Rectal smooth muscle tissue (tissue), 1 donor: ENCODE results near the gene CSDE1.

Source experiments
- H3K27ac ChIP-seq: one replicate; pipeline ENCODE4 v1.7.0; 2013; ENCODE audit warnings: low read depth, low read length, inconsistent platforms
- H3K27me3 ChIP-seq: one replicate; pipeline ENCODE4 v1.7.0; 2013; ENCODE audit warnings: low read length; ENCODE audit not compliant: control insufficient read depth, insufficient read depth
- H3K36me3 ChIP-seq: one replicate; pipeline ENCODE4 v1.7.0; 2013; ENCODE audit warnings: low read length; ENCODE audit not compliant: control insufficient read depth, insufficient read depth
- H3K4me1 ChIP-seq: one replicate; pipeline ENCODE4 v1.7.0; 2013; ENCODE audit warnings: low read length; ENCODE audit not compliant: control insufficient read depth, insufficient read depth
- H3K4me3 ChIP-seq: one replicate; pipeline ENCODE4 v1.7.0; 2013; ENCODE audit warnings: low read length
- H3K9ac ChIP-seq: one replicate; pipeline ENCODE4 v1.7.0; 2013; ENCODE audit warnings: low read length

Gene CSDE1

DNA sequence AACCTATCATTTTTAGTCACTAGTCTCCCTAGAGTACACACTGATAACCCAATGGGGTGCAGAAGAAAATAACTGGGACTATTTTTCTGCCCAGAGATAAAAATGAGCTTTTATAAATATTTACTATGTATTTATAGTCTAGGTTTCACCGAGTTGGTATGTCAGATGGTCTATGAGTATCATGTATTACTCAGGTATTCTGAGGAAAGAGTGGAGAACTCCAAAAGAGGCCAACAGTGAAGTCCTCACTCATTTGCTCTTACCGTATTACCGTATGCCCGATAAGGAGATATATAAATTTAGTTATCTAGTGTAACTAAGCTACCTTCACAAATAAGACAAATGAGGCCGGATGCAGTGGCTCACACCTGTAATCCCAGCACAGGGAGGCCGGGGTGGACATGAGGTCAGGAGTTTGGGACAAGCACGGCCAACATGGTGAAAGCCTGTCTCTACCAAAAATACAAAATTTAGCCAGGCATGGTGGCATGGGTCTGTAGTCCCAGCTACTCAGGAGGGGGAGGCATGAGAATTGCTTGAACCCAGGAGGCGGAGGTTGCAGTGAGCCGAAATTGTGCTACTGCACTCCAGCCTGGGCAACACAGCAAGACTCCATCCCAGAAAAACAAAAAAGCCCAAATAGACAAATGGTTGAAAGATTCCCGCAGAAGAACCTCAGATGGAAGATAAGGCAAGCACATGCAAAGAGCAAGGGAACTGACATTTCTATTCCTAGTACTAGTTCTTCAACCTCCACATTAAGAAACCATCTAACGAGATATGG lies 15.6 kb downstream of the CSDE1 start:
- no peak overlapping the region for H3K27ac ChIP-seq
- H3K4me1 ChIP-seq = peaks cover 2% of the 10 kb centered on the region
- H3K27me3 ChIP-seq = no peaks in the 10 kb centered on the region
- no peak overlapping the region for H3K9ac ChIP-seq
- H3K36me3 ChIP-seq = peaks cover 5% of the 10 kb centered on the region
- H3K4me3 ChIP-seq = no peak overlapping the region

DNA sequence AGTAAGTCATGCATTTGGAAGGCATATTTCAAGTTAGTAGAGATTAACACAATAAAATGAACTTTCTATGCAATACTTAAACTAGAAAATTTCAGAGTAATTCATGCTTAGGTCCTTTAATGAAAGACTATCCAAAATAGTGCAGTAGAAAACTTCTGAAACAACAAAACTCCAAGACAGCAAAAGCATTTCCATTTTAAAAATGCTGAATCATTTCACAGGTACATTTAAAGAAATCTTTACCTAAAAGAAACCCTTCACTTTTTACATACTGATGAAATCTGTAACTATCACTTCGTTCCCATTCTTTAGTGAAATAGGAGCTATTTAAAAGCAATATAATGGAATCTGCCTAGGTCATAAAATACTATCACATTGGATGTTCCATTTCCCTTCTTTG lies 17.5 kb downstream of the CSDE1 start:
- peaks cover 16% of the 10 kb centered on the region for H3K36me3 ChIP-seq
- H3K9ac ChIP-seq = no peak overlapping the region
- no peak overlapping the region for H3K27ac ChIP-seq
- H3K27me3 ChIP-seq = no peaks in the 10 kb centered on the region
- H3K4me1 ChIP-seq = peaks cover 2% of the 10 kb centered on the region
- H3K4me3 ChIP-seq = no peak overlapping the region

GRCh38 chr1:114737314-114737849 lies 20.4 kb downstream of the CSDE1 start:
- no peaks in the 10 kb centered on the region for H3K4me1 ChIP-seq

GRCh38 chr1:114735479-114735878 lies 22.3 kb downstream of the CSDE1 start:
- Histone ChIP-seq H3K27me3 (no peaks in the 10 kb centered on the region), H3K27ac (no peak overlapping the region), H3K36me3 (peaks cover 28% of the 10 kb centered on the region), H3K4me3 (no peak overlapping the region), H3K9ac (no peak overlapping the region), H3K4me1 (no peaks in the 10 kb centered on the region)

More at GRCh38 chr1:114737314-114737849, 20.4 kb downstream of the CSDE1 start:
- no peak overlapping the region for H3K9ac ChIP-seq
- H3K27me3 ChIP-seq = no peaks in the 10 kb centered on the region
- H3K36me3 ChIP-seq = peaks cover 27% of the 10 kb centered on the region
- no peak overlapping the region for H3K4me3 ChIP-seq
- H3K27ac ChIP-seq = no peak overlapping the region

DNA sequence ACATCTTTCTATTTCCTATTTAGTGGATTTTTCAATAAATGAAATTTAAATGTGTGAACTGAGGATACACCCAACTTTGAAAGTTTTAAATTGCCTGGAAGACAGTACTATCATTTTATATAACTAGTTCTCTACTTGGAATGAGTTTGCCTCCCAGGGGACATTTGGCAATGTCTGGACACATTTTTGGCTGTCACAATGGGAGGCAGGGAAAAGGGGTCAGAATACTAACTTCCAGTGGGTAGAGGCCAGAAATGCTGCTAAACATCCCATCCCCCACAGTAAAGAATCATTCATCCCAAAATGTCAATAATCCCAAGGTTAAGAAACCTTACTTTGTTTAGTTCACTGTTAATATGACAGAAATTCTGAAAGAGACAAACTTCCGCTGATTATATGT lies 28.0 kb downstream of the CSDE1 start:
- no peaks in the 10 kb centered on the region for H3K4me1 ChIP-seq
- H3K9ac ChIP-seq = no peak overlapping the region
- H3K36me3 ChIP-seq = peaks cover 21% of the 10 kb centered on the region
- H3K27ac ChIP-seq = no peak overlapping the region
- H3K27me3 ChIP-seq = no peaks in the 10 kb centered on the region
- H3K4me3 ChIP-seq = no peak overlapping the region

- Histone ChIP-seq H3K27me3 (no peaks in the 10 kb centered on the region), H3K36me3 (peaks cover 17% of the 10 kb centered on the region), H3K27ac (no peak overlapping the region), H3K9ac (no peak overlapping the region), H3K4me3 (no peak overlapping the region), H3K4me1 (no peaks in the 10 kb centered on the region)
These were observed 29.2 kb downstream of the CSDE1 start for GRCh38 chr1:114728553-114728952.

DNA sequence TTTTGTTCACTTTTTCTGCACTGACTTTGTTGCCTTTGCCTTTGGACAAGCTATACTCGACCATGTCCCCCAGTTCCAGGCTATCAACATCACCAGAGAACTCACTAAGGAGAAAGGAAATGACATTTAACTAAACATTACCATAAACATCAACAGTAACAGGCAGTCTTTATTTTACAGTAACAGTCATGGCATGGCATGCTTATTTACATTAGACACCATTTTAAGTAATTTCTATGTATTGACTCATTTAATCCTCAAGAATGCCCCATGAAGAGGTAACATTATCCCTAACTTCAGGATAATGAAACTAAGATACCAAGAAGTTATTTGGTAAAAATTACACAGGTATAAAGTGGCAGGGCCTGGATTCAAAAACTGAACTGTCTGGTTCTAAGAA lies 32.6 kb downstream of the CSDE1 start:
- H3K4me1 ChIP-seq = no peaks in the 10 kb centered on the region
- peaks cover 12% of the 10 kb centered on the region for H3K36me3 ChIP-seq

GRCh38 chr1:114723915-114724314 lies 33.9 kb downstream of the CSDE1 start:
- H3K27ac ChIP-seq = no peak overlapping the region
- H3K36me3 ChIP-seq = peaks cover 16% of the 10 kb centered on the region
- no peaks in the 10 kb centered on the region for H3K27me3 ChIP-seq
- H3K4me1 ChIP-seq = no peaks in the 10 kb centered on the region
- no peak overlapping the region for H3K4me3 ChIP-seq
- H3K9ac ChIP-seq = no peak overlapping the region

More for the DNA sequence above, 32.6 kb downstream of the CSDE1 start:
- H3K27ac ChIP-seq = no peak overlapping the region
- no peak overlapping the region for H3K9ac ChIP-seq
- H3K4me3 ChIP-seq = no peak overlapping the region
- no peaks in the 10 kb centered on the region for H3K27me3 ChIP-seq

GRCh38 chr1:114723457-114723856 lies 34.3 kb downstream of the CSDE1 start:
- no peaks in the 10 kb centered on the region for H3K4me1 ChIP-seq
- H3K4me3 ChIP-seq = no peak overlapping the region
- no peak overlapping the region for H3K9ac ChIP-seq
- no peak overlapping the region for H3K27ac ChIP-seq
- peaks cover 20% of the 10 kb centered on the region for H3K36me3 ChIP-seq
- no peaks in the 10 kb centered on the region for H3K27me3 ChIP-seq

GRCh38 chr1:114720492-114720891 lies 37.3 kb downstream of the CSDE1 start:
- Histone ChIP-seq H3K27me3 (no peaks in the 10 kb centered on the region), H3K9ac (no peak overlapping the region), H3K36me3 (peaks cover 16% of the 10 kb centered on the region), H3K27ac (no peak overlapping the region), H3K4me3 (no peak overlapping the region), H3K4me1 (peaks cover 2% of the 10 kb centered on the region)

- Histone ChIP-seq H3K4me3 (no peak overlapping the region), H3K27me3 (no peaks in the 10 kb centered on the region), H3K4me1 (peaks cover 5% of the 10 kb centered on the region), H3K36me3 (peaks cover 16% of the 10 kb centered on the region), H3K27ac (no peak overlapping the region), H3K9ac (no peak overlapping the region)
These were observed 38.4 kb downstream of the CSDE1 start for GRCh38 chr1:114719424-114719787.

- no peak overlapping the region for H3K27ac ChIP-seq
- H3K4me3 ChIP-seq = no peak overlapping the region
- peaks cover 16% of the 10 kb centered on the region for H3K36me3 ChIP-seq
- peaks cover 5% of the 10 kb centered on the region for H3K4me1 ChIP-seq
- no peaks in the 10 kb centered on the region for H3K27me3 ChIP-seq
- H3K9ac ChIP-seq = no peak overlapping the region
These were observed 38.9 kb downstream of the CSDE1 start for GRCh38 chr1:114718661-114719423.
